ENCODE data around the gene PKHD1. TPM values are rescaled to one million over a fixed set of nuclear protein-coding genes. Genes with fewer than 3 reads are reported as not detected.

PKHD1 gene
- total and polyA plus RNA-seq, 2 of the 8 experiments (the other 6 are each of a cell fraction or from before 2014, with no cell fraction given): 0.06 to 0.09 TPM

- CTCF ChIA-PET (ENCODE audit: partially characterized antibody): no interaction called here
- H3K79me1 ChIP-seq (ENCODE audit: low read depth, low read length): no peaks in the 10 kb centered on the region
- FAIRE-seq: no peak
- no peak overlapping the region for H3K14ac ChIP-seq (ENCODE audit: insufficient read length)
- no peak overlapping the region for H3K9ac ChIP-seq (replicated peaks in 1 of 4; ENCODE audit: extremely low read depth in 1 of 4, low read depth in 3 of 4, low read length in 3 of 4)
- H2AK5ac ChIP-seq (ENCODE audit: low read depth, low read length): no peak overlapping the region
- H2AFZ ChIP-seq (ENCODE audit: low read length): no peak overlapping the region
- no peak overlapping the region for H3K27ac ChIP-seq (ENCODE audit: low read depth, low read length)
- POLR2A ChIA-PET (ENCODE audit: partially characterized antibody): no interaction called here
- no peak overlapping the region for H4K91ac ChIP-seq (replicated peaks; ENCODE audit: insufficient read length, low read length)
- H3K79me2 ChIP-seq (ENCODE audit: control insufficient read depth in 1 of 2, insufficient read depth in 2 of 2, low read length in 2 of 2): no peaks in the 10 kb centered on the region
- H3K4me1 ChIP-seq (replicated peaks in 1 of 4; ENCODE audit: control insufficient read depth in 3 of 4, insufficient read depth in 4 of 4, low read length in 3 of 4): no peaks in the 10 kb centered on the region
- H3K36me3 ChIP-seq (ENCODE audit: control insufficient read depth in 2 of 4, insufficient read depth in 4 of 4, low read length in 3 of 4): no peaks in the 10 kb centered on the region
- no peak overlapping the region for H3K4me2 ChIP-seq (ENCODE audit: insufficient read depth in 1 of 2, low read depth in 2 of 2, low read length in 2 of 2)
- H4K5ac ChIP-seq (ENCODE audit: insufficient read length, low read depth, low read length): no peak overlapping the region
- no peaks in the 10 kb centered on the region for H4K20me1 ChIP-seq (replicated peaks in 1 of 2; ENCODE audit: control insufficient read depth in 1 of 2, insufficient read depth in 2 of 2, low read length in 2 of 2)
- no peak overlapping the region for H3K23ac ChIP-seq (ENCODE audit: insufficient read length)
- no peak overlapping the region for H4K8ac ChIP-seq (ENCODE audit: extremely low read depth, insufficient read depth, low read length)
- no peak overlapping the region for H2BK15ac ChIP-seq (ENCODE audit: low read length)
- no peak overlapping the region for H3K4me3 ChIP-seq (ENCODE audit: extremely low read depth in 1 of 4, insufficient read depth in 2 of 4, low read depth in 3 of 4, low read length in 4 of 4)
- no peaks in the 10 kb centered on the region for H3K9me3 ChIP-seq (ENCODE audit: insufficient read depth in 2 of 2, low read depth in 1 of 2, low read length in 1 of 2)
- no peak overlapping the region for H2BK5ac ChIP-seq (ENCODE audit: low read depth, low read length)
- 83% methylated on average over 4 of the region's 4 CpGs; no CpG with 5 or more reads in 1 of the 2 experiments for WGBS, 2 experiments (ENCODE audit: extremely low coverage in 1 of 2, insufficient coverage in 1 of 2, insufficient read length in 1 of 2, insufficient replicate concordance in 2 of 2, low coverage in 1 of 2, low lambda C conversion rate in 2 of 2, missing lambda C conversion rate in 1 of 2)
- no peaks in the 10 kb centered on the region for H3K23me2 ChIP-seq (ENCODE audit: low read depth, low read length)
- no peaks in the 10 kb centered on the region for H3K27me3 ChIP-seq (replicated peaks in 1 of 4; ENCODE audit: control insufficient read depth in 3 of 4, extremely low read depth in 1 of 4, insufficient read depth in 3 of 4, low read length in 3 of 4)
- H3K4ac ChIP-seq (replicated peaks; ENCODE audit: insufficient read length, low read depth, low read length): no peak overlapping the region
- no peak overlapping the region for H3K18ac ChIP-seq (ENCODE audit: extremely low read depth, low read length)
- no peak overlapping the region for H2BK12ac ChIP-seq (ENCODE audit: low read depth, low read length)
- no peak overlapping the region for H2BK120ac ChIP-seq (replicated peaks; ENCODE audit: low read depth, low read length)
- H3K56ac ChIP-seq (replicated peaks; ENCODE audit: insufficient read length, low read depth, low read length): no peak overlapping the region
- DNase-seq (ENCODE audit: low read depth in 1 of 2, low spot score in 2 of 2): no peak
- H2BK20ac ChIP-seq (ENCODE audit: low read length): no peak overlapping the region
- no peak for TF ChIP-seq ATF3 (IDR thresholded peaks at IDR 0.05; ENCODE audit: insufficient read depth, low read depth, low read length)
- TF ChIP-seq, protein P1, sequence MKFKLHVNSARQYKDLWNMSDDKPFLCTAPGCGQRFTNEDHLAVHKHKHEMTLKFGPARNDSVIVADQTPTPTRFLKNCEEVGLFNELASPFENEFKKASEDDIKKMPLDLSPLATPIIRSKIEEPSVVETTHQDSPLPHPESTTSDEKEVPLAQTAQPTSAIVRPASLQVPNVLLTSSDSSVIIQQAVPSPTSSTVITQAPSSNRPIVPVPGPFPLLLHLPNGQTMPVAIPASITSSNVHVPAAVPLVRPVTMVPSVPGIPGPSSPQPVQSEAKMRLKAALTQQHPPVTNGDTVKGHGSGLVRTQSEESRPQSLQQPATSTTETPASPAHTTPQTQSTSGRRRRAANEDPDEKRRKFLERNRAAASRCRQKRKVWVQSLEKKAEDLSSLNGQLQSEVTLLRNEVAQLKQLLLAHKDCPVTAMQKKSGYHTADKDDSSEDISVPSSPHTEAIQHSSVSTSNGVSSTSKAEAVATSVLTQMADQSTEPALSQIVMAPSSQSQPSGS (IDR thresholded peaks at IDR 0.05; ENCODE audit: low read length): no peak
- no peak for TF ChIP-seq SRF (IDR thresholded peaks at IDR 0.05; ENCODE audit: low read depth, low read length)
- no peak for TF ChIP-seq SAP30 (IDR thresholded peaks at IDR 0.05; ENCODE audit: insufficient read depth, insufficient replicate concordance, low read length)
These were observed 411.5 kb downstream of the PKHD1 start for GRCh38 chr6:51675922-51676275.

Data from H1 (cell line).